Activated gamma-delta T cell (primary cell): ENCODE data around the gene HMGXB3.
"Not testable (repeated sequence)": the region's sequence is repeated elsewhere in the genome, so short reads cannot be mapped to it uniquely, and the experiment has no call there.

Experiments used
- DNase-seq: peaks from one replicate; lab custom pipeline; 2025; lab: John Stamatoyannopoulos, UW

The HMGXB3 gene

DNA sequence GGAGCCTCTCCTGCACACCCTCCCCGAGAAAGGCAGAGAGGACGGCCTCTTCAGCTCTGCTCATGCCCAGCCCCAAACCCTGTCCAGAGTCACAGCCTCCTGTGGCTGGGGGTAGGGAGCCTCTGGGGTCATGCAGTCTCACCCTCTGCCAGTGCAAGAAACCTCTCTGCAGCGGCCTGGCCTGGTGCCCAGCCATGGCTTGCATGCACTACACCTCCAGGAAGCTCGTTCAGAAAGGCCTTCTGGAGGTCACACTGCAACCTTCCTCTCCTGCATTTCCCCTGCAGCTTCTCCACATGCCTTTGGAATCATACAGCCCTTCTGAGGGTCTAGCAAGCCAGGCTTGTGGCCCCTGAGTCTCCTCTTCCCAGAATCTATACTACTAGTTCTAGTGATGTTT lies 67.9 kb downstream of the HMGXB3 start:
- no peak for DNase-seq

DNA sequence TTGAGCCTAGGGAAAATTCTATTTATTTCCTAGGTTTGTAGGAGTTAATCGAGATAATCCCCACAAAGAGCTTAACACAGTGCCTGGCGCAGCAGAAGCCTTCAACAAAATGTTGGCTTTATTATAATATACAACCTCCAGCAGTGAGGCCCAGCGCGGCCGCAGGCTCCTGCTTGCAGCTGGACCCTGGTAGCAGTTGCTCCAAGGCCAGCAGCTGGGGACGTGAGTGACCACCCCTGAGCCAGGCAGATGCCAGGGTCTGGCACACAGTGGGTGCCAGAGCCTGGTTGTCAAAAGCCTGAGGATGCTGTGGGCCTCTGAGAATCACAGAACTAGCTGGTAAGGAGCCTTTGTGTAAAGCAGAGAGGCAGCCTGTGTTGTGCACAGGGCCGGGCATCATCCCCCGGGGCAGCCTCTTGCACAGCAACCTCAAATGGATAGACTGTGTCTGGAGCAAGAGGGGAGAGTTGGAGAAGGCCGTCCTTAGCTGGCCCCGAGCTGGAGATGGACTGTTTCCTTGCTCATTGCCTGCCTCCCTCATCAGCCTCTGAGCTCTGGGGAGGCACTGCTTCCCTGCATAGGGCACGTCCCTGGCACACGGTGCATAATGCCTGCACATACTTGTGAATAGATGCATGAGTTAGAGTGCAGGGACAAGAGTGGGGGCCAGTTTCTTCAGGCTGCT lies 68.6 kb downstream of the HMGXB3 start:
- DNase-seq: no peak

DNA sequence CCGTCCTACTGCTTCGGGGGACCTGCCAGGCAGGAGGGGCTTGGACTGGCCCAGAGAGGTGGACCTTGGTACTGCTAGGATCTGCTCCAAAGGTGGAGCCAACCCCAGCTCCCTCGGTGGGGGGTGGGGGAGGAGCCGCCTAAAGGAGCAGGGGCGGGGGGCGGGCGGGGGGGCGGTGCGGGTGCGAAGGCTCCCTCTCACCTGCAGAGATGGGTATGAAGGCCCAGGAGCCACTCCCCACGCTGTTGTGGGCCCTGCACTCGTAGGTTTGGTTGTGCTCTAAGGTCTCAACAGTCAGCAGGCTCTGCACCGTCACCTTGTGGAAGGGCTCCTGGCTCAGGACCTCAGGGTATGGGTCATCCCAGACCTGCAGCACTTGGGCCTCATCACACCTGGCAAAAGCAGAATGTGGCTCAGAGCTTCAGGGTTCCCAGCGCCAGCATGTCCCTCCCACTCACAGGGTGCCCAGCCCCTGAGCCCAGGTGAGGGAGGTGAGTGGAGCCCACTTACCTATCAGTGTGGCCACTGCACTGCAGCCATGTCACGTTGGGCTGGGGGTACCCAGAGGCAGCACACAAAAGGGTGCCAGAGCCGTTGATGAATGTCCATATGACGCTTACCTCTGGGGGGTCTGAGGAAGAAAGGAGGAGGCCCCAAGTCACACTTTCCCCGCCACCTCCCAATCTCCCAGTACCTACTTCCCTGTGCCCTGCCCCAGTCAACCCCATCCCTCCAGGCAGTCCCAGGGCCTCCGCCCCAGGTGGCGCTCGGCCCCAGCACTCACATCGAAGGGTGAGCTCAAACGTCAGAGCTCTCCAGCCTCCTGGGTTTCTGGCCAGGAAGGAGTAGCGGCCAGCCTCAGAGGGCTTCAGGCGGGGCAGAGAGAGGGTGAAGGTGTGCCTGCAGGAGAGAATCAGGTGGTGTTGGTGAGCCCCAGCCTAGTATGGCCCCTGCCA lies 69.4 kb downstream of the HMGXB3 start:
- no peak for DNase-seq

- no peak for DNase-seq
These were observed 70.3 kb downstream of the HMGXB3 start for GRCh38 chr5:150070821-150071220.

DNA sequence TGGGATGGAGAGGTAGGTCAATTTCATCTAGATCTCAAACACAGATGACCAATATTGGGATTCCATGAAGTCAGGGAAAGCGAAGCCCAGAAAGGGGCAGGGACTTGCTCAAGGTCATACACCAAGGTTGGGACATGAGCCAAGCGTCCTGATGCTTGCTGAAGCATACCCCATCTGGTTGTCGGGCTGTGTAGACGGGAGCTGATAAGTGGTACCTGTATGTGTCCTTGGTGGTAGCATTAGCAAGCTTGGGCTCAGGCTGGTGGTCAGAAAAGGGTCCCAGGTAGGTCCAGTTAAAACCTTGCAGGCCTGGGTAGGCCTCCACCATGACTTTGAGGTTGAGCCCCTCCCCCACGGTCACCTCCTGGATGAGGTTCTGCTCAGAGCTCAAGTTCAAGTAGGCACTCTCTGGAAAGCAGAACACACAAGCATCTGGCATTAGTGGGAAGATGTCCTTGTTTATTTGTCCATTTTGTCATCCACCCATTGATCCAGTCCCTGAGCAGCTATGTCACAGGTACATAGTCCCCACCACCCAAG lies 72.6 kb downstream of the HMGXB3 start:
- DNase-seq: no peak

DNA sequence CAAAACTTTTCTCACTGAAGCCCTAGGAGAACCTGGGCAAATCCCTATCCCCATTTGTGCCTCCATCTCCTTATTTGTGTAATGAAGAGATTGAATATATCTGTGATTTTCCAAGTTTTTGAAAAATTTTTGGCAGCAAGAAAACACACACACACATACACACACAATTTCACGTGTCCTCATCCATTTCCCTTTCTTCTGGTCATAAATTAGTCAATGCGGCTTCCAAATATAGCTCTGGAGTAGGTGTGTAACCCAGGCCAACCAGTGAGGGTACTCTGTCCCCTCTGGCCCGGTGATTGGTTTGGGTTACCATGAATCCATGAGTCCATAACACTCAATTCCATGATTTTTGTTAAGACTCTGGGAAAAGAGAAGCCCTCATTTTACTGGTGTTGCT lies 73.1 kb downstream of the HMGXB3 start:
- no peak for DNase-seq

- DNase-seq: no peak
These were observed 74.7 kb downstream of the HMGXB3 start for GRCh38 chr5:150075233-150075632.

DNA sequence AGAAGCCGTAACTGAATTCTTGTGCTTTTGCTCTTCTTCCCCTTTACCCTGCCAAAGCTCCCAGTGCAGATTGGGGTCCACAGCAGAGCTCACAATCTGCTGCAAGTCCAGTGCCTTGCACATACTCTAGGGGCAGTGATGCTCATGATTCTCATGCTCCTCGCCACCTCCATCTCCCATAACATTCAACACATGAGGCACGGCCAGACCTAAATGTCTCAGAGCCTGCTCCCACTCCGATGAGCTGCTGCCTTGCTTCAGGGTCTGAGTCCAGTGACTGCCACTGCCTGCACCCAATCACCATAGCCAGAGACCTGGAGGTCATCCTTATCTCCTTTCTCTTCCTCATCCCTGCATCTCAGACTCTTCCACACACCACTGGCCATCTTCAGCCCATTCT lies 75.3 kb downstream of the HMGXB3 start:
- no peak for DNase-seq

GRCh38 chr5:150077060-150077459 lies 76.5 kb downstream of the HMGXB3 start:
- DNase-seq: no peak

GRCh38 chr5:150077996-150078801 lies 77.7 kb downstream of the HMGXB3 start:
- DNase-seq: no peak

DNA sequence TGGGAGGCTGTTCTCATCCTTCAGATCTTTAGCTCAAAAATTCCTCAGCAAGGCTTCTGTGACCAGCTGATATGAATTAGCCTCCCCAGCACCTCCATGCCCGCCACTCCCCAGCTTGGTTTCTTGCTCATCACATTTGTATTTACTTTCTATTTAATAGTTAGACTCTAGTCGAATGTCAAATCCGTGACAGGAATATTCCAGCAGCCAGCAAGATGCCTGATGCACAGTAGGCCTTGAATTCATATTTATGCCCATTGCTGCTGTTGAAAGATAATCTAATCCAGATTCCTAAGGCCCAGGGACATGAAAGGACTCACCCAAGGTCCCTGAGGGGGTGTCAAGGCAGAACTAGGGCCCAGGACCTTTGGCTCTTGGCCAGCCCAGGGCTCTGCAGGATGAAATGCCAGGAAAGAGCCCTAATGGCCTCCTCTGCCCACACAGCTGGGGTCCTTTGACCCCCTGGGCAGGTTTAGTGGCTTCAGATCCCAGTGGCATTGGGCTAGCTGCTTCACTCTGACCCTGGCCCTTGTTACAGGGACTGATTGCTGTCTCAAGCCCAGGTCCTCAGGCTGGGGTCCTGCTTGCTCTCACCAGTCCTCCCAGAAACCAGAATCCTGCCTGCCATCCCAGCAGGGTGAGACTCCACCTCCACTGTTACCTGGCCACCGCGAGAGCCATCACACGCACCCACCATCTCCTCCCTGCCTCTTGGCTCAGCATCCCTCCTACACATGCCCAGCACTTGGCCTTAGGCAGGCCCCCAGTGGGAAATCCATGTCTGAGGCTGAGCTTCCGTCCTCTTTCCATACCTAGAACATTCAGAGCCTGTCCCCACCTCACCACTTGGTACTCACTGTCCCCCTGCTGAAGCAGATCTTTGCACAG lies 78.5 kb downstream of the HMGXB3 start:
- DNase-seq: no peak

DNA sequence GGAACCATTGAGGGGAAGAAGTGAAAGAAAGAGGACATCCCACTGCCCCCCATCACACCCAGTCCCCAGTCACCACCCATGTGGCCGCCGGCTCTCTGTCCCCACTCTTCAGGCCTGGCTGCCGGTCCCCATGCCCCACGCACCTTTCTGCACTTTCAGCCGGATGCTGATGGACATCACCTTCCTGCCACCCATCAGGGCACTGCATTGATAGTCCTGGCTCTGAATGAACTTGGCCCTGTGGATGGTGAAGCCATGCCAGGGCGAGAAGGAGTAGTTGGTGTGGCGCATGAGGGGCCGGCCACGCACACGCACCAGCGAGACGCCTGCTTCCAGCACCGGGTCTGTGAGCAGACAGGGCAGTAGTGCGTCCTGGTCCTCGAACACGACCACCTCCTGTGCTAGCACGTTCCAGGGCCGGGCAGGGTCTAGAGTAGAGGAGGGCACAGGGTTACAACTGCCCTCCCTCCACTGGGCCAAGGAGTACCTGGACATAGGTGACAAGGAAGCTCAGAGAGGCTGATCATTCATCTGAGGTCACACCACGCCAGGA lies 79.4 kb downstream of the HMGXB3 start:
- DNase-seq: no peak

DNA sequence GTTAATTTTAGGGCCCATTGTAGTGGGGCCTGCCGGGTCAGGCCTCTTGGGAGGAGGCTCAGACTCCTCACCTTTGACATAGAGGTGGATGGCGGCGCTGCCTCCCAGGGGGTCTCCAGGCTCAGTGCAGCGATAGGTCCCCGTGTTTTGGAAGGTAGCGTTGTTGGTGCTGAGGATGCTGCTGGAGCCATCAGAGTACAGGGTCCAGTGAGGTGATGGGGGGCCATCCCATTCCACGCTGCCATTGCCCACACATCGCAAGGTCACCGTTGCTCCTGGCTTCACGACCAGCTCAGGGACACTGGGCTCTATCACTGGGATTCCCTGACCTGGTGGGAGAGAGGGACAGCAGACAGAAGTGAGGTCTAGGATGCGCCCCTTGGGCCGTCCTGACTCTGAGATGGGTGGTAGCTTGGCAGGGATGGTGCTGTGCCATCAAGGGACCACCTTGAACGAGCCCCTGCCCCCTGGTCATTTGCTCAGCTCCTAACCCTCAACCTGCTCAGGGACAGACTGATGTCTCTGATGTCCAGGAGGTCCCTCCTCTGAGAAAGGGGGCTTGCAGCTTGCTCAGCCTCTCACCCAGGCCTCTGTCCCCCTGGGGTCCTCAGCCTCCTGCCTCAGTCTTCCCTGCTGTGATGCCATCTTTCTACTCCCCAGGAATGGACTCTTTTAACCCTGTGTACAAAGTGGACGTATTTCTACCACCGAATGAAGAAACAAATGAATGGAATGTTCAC lies 80.3 kb downstream of the HMGXB3 start:
- DNase-seq: no peak

DNA sequence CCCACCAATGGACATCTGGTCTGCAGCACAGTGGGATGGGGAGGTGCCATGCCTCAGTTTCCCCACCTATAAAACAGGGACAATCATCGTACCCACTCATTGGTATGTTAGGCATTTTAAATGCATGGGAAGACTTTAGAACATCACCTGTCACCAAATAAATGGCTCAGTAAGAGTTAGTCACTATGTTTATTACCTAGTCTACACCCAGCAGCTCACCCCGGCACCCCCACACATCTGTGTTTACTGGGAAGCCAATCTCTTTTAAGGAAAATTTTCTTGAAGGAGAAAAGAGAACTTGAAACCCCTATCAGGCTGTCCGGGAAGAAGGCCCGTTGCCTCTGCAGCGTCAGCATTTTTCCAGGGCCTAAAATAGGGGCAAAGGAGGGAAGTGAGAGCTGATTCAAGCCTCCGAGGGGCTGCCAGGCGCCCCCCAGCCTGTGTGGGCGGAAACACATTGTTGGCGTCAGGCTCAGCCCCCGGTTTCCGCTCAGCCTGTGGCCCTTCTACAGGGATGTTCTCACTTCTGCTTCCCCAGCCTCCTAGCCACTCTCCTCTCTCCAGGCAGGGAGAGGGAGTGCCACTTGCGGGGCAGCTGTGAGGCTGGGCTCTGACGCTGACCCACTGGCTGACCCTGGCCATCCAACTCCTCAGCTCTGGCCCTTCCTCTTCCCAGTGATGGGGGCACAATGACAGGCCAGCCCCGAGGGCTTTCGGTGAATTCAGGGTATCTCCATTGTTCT lies 81.2 kb downstream of the HMGXB3 start:
- DNase-seq: no peak

DNA sequence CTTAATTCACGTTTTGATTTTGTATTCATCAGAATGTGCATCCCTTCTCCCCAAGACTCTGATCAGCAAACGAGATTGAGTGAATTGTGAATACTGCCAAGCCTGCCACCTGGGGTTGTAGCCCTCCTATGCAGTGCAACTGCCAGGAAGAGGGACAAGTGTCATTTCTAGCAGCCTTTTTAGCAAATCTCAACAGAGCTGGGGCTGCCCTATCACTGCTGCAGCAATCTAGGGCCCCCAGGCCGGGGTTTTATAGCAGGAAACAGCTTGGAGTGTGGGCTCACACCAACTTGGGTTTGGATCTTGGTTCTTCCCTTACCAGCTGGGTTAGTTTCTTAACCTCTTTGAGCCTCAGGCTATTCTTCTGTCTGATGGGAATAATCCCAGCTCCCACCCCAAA lies 81.8 kb downstream of the HMGXB3 start:
- no peak for DNase-seq

DNA sequence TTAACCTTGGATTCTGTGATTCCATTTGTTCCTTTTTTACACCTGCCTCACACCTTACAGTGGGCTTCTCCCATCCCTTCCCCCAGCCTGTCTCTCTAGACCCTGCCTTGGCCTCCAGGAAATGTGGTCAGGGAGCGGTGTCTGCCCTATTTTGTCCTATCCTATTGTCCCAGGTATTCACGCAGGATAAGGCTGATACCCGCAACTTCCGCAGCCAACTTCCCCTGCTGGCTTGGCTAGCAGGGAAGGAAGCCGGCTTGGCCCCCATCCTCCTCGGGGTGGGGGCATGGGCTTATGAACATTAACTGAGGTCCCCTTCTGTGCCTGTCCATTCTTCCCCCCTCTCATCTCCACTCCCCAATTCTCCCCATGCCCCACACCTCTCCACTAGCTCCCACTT lies 82.3 kb downstream of the HMGXB3 start:
- no peak for DNase-seq

GRCh38 chr5:150084754-150085153 lies 84.2 kb downstream of the HMGXB3 start:
- not testable (repeated sequence) for DNase-seq

- DNase-seq: no peak
These were observed 84.8 kb downstream of the HMGXB3 start for GRCh38 chr5:150085191-150085912.
